Stimulated activated CD4-positive, alpha-beta T cell treated with anti-CD3 and anti-CD28 coated beads, Interleukin-12 subunit alpha, Interleukin-12 subunit beta, amount 100 ng/mL, for 4 hours (primary cell): ENCODE results near the gene PPIL4.
"Not testable (repeated sequence)": the region's sequence is repeated elsewhere in the genome, so short reads cannot be mapped to it uniquely, and the experiment has no call there.

Experiments used
- DNase-seq: peaks from one replicate; pipeline ENCODE4 v3.0.0-alpha.2; 2020

PPIL4 gene

DNA sequence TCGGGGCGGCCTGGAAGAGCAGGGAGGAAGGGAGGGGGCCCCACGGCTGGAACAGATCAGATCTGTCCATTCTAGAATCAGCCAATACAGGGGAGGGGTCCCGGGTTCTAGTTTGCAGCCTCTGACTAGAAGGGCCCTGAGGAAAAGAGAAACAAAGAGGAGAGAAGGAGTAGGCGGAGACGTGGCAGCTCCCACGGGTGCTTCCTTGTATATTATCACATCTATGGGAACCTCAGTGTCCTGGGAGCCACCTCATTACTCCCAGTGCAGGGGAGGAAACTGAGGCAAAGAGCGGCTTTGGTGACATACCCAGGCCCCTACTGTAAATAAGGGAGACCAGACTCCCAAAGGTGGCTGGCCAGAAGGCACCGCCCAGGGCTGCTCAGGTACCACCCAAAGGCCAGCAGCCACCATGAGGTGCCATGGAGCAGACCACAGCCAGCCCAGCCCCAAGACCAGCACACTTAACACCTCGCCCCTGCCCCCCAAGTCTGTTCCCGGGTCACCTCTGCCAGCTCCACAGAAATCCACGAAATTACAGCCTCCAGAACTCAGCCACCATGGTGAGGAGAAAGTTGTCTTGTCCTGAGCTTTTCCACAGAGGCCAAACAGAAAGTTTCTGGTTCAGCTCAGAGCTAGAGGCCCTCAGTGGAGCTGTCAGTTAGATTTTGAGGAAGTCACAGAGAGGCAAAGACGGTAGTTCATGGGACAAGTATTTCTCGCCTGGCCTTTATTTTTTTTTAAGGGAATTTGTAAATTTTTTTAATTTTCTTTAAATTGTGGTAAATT lies 63.1 kb downstream of the PPIL4 start:
- no peak for DNase-seq

DNA sequence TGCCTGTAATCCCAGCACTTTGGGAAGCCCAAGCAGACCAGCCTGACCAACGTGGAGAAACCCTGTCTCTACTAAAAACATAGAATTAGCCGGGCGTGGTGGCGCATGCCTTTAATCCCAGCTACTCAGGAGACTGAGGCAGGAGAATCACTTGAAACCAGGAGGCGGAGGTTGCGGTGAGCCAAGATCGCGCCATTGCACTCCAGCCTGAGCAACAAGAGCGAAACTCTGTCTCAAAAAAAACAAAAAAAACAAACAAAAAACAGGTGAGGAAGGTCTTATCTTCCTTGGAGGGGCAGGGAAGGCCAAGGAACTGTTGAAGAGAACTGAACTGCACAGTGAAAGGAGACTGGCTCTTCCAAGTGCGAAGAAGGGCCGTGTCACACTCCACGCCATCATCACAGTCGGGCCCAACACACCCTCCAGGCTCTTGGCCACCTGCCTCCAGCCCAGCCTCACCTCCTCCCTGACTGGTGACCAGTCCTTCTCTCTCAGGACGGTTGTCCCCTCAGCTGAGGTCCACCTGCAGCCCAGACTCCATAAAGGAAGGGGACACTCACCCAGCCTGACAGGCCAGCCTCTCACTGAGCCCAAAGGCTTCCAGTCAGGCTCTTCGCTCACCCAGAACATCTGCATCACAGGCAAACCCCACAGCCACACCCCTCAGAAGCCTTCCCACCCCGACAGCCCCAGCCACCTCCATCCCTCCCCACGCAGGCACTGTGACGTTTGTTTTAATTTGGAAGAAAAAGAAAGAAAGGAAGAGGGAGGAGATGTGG lies 65.2 kb downstream of the PPIL4 start:
- DNase-seq: peak; percentile 38

DNA sequence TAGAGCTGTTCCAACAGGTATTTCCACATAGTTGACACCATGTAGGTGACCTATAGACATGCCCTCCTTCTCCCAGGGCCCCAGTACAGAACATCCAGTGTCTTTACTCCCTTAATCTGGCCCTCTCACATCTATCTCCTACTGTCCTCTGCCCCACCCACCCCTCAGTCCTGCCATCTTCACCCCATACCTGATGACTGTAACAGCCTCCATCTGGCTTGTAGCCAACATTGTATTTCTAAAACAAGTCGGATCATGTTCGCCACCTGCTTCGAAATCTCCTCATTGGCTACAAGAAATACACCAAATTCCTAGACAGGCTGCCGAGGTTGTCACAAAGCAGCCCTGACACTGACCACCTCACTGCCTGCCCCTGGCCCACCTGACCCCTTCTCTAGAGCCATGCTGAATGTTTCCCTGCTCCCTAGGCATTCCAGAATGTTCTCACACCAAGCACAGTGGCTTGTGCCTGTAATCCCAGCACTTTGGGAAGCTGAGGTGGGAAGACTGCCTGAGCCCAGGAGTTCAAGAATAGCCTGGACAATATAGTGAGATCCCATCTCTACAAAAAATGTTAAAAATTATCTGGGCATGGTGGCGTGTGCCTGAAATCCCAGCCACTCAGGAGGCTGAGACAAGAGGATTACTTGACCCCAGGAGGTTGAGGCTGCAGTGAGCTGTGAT lies 67.1 kb downstream of the PPIL4 start:
- DNase-seq: no peak

DNA sequence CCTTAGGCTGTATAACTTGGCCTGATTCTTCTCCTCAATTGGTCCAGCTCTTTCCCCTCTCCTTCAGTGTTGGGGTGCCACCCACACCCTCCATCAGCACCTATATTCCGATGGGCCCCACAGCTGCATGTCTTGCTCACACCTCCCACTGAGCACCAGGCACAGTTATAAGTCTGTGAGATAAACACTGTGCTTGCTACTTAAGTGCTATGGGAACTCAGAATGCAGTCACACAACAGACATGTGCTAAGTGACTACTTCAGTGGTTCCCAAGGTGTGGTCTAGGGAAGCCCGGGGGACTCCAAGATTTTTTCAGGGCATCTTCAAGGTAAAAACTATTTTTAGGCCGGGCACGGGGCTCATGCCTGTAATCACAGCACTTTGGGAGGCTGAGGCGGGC lies 68.3 kb downstream of the PPIL4 start:
- DNase-seq: no peak

DNA sequence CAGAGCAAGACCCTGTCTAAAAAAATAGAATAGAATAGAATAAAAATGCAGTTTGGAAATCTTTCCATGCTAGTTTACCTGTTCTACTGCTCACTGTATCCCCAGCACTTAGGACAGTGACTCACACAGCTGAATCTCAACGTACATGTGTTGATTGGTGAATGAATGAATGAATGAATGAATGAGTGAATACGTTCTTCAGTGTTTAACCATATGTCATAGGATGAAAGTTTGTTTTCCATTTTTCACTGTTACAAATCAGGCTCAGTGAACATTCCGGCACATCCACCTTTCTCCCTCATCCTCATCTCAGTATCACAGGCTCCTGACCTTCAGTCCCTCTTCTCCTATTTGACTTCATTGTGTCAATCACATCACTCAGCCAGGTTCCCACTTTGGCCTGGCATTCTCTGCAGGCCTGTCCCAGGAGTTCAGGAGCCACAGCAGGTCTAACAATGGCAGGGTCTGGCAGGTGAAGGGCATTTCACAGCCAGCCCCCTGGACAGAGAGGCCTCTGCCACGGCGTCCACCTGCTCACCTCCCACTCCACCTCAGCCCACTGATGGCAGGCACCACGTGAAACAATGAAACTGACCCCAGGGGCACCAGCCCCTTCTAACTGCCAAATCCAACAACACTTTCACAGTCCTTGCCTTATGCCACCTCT lies 68.9 kb downstream of the PPIL4 start:
- no peak for DNase-seq

DNA sequence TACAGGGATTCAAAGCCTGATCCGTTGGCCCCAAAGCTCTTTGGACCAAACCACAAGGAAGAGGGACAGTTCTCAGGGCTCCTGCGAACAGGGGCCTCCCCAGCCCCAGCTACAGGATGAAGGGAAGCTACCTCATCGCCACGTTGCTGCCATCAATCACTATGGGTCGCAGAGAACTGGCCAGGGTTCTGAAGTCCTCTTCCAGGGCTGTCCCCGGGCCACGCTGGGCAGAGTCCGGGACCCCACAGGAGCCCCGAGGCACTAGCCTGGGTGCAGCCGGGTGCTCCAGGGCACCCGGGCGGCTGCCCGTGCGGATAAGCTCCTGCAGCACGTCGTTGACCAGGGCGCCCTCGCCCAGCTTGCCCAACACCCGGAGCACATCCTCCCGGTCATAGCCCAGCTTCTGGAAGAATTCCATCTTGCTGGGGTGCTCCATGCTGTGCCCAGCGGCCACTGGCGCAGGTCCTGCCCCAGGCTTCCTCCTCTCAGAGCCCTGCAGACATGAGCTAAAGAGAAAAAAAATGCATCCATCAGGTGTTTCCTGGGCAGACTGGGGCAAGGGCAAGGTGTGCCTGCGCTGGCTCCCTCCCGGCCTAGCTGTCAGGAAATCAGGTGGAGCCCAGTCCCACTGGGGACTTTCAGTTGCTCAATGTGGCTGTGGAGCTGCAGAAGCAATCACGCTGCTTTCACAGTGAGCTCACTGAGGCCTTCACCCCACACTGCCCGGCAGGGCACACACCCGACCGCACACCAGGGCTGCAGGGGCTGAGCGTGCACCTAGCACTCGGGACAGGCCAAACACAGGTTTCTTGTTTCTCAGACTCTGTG lies 71.5 kb downstream of the PPIL4 start:
- no peak for DNase-seq

DNA sequence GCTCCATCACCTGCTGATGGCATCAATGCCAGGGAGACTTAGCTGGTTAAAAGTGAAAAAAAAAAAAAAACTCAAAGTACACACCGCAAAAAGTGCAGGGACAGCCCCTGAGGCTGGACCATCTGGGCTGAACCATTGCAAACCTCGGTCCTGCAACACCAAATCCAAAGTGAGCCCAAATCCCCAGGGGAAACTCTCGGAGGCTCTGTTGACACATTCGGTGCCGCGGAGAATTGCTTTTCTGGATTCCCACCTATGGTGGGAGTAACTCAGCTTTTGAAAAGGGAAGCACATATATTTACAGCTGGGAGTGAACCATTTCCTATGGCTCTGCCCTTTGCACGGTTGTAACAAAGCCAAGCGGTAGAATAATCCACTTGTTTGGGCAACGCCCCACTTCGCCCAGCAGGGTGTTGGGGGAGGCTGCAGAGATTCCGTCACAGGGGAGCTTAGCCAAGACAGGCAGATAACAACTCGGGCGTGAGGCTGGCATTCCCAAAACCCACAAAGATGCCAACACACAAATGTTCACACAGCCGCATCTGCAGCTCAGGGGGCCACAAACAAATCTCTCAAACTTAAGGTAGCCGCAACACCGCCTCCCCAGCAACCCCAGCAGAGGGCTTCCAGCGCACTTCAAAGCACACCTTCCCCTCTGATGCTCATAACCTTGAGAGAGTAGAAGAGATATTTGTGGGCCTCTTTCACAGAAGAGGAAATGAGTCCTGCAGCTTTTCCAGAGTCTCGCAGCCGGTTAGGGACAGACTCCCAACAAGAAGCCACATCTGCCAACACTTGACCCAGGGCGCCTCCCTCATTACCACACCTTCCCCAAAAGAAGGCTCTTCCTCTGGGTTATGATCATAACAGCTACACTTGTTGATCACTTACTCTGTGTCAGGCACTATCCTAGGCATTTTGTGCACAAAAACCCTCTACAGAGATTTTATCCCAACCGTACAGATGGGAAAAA lies 72.5 kb downstream of the PPIL4 start:
- no peak for DNase-seq

DNA sequence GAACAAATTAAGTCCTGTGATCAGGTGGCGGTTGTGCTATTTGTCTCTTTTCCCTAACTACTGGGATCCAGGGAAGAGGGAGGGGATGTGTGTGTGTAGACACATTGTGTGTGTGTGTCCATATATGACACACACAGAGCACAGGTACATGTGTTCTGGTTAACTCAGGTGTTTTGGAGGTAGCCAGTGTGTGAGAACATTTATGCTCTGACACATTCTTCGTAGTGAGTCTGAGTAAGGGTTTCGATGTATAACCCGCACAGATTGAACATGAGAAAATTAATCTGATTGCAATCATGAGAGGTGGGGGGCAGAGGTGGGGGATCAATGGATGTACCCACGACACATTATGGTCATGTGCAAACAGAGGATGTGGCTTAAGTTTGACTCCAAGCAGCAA lies 73.6 kb downstream of the PPIL4 start:
- DNase-seq: no peak

DNA sequence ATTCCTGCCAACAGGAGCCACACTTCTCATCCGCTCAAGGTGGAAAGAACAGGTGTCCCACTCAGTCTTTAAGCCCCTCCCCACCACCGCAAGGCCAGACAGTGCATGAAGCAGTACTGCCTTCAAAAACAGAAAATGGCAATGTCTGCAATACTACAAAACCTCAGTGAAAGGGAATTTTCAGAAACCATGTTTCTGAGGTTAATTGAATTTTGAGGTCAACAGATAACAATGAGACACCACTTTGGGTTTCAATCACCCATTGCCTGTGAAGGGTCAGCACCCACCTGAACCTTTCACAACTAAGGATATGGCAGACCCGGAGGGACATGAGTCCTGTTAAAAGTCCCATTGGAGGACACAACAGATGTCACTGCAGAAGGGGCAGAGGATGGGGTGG lies 74.0 kb downstream of the PPIL4 start:
- no peak for DNase-seq

DNA sequence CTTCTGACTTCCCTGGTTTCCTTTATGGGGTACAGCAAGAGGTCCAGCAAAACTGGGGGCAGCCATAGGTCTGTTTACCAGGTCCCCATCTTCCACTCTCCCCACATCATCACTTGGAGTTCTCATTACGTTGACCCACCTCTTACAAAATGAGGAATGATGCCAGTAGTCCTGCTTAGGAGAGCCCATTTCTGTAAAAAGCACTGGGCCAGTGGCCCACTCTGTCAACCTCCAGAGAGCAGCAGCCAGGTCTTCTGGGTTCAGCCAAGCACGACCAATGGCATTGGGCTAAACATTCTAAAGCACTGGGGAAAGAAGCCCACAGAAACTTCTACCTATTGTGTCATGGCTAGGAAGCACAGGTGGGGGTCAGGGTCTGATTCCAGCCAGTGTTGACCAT lies 74.9 kb downstream of the PPIL4 start:
- DNase-seq: no peak

DNA sequence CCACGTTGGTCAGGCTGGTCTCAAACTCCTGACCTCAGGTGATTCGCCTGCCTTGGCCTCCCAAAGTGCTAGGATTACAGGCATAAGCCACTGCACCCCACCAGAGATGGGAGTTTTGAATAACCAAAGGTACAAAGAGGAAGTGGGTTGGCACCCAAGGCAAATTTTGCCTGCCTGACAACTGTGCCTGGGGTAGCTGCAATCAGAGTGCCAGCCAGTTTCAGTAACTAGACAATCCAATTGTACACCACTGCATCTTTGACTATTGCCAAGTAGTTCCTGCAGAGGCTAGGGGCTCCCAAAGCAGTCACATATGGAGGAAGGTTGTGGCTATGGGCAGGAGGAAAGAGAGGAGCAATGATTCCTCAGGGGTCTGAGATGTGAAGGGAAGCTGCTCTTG lies 77.7 kb downstream of the PPIL4 start:
- no peak for DNase-seq

DNA sequence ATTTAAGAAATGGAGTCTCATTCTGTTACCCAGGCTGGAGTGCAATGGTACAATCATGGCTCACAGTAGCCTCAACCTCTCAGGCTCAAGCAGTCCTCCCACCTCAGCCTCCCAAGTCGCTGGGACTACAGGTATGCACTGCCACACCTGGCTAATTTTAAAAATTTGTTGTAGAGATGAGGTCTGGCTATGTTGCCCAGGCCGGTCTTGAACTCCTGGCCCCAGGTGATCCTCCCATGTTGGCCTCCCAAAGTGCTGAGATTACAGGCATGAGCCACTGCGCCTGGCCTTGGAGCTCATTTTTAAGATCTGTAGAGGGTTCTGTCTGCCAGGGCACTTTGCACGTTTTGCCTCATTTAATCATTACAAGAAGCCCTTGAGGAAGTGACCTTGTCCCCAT lies 78.6 kb downstream of the PPIL4 start:
- no peak for DNase-seq

DNA sequence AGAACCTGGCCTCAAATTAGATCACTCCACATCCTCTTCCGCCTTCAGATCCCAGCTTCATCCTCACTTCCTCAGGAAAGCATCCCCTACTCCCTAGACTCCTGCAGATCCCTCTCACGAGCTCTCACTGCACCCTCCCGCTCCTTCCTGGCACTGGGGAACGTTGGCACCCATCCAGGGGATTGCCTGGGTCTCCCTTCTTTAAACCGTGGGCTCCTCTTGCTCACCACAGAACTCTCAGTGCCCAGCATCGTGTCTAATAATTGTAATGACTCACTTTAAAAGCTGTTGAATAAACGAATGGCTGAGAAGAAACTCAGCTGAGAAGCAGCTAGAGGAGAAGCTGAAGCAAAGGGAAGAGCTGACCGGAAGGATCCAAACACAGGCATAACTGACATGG lies 81.4 kb downstream of the PPIL4 start:
- DNase-seq: no peak

DNA sequence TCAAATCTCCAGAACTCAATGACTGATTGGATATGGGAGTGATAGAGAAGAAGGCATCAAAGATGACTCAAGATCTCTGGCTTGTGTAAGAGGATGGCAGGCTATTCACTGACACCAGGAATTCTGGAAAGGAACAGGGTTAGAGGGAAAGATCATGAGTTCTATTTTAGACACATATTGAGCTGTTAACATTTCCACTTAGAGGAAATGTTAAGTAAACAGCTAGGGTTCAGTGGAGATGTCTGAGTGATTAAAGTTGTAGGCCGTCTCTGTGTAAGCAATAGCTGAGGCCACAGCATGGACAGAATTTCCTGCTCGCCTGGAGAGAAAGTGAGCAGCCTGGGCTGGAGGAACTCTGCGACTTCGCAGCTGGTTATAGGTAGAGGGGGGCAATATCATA lies 82.1 kb downstream of the PPIL4 start:
- no peak for DNase-seq

DNA sequence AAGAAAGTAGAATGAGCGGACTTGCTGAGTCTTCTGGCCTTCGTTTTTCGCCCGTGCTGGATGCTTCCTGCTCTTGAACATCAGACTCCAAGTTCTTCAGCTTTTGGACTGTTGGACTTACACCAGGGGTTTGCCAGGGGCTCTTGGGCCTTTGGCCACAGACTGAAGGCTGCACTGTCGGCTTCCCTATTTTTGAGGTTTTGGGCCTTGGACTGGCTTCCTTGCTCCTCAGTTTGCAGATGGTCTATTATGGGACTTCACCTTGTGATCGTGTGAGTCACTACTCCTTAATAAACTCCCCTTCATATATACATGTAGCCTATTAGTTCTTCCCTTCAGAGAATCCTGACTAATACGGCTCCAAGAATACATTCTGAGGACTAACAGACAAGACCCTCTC lies 83.1 kb downstream of the PPIL4 start:
- DNase-seq: not testable (repeated sequence)

DNA sequence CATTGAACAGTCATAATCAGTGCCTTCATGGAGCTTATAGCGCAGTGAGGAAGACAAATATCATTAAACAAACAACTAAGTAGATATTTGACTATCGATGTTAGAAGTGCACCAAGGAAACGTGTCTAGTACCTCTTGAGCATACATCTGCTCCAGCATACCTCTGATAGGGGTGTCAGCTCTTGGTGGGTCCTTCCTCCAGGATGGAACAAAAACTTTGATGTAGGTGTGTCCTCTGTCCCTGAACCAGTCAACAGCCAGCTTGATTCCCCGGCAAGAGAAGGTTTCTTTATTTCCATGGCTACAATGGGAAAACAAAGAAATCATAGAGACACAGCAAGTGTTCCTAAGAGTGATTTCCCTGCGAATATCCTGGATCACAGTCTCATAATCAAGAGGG lies 84.2 kb downstream of the PPIL4 start:
- DNase-seq: no peak

DNA sequence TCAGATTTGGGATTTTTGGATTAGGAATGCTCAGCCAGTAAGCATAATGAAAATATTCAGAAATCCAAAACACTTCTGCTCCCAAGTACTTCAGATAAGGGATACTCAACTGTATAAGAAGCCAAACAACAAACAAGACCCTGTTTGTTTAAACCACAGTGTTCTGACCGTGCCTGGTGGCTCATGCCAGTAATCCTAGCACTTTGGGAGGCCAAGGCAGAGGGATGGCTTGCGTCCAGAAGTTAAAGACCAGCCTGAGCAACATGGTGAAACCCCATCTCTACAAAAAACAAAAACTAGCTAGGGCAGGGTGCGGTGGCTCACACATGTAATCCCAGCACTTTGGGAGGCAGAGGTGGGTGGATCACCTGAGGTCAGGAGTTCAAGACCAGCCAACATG lies 85.6 kb downstream of the PPIL4 start:
- DNase-seq: not testable (repeated sequence)

DNA sequence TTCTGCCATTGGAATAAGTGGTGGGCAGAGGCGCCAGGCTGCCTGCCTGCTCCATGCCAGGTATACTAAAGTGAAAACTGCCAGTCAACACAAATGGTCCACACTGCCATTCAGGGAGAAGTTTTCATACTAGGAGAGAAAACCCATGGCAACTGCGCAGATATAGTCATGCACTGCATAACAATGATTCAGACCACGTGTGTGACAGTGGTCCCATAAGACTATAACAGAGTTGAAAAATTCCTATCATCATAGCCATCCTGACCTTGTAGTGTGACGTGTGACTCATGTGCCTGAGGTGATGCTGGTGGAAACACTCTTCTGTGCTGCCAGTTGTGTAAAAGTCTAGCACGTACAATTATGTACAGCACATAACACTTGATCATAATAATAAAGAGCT lies 86.1 kb downstream of the PPIL4 start:
- no peak for DNase-seq

DNA sequence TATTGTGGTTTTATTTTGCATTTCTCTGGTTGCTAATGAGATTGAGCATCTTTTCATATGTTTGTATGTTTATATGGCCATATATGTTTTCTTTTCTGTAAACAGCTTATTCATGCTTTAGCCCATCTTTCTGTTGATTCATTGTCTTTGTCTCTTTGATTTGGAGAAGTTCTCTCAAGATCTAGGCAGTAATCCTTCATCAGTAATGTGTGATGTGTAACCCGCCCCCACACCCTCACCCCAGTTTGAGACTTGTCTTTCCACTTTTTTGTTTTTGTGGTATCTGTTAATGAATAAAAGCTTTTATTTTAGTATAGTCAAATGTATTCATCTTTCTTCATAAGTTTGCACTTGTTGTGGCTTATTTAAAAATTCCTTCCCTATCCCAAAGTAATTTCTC lies 87.0 kb downstream of the PPIL4 start:
- no peak for DNase-seq

DNA sequence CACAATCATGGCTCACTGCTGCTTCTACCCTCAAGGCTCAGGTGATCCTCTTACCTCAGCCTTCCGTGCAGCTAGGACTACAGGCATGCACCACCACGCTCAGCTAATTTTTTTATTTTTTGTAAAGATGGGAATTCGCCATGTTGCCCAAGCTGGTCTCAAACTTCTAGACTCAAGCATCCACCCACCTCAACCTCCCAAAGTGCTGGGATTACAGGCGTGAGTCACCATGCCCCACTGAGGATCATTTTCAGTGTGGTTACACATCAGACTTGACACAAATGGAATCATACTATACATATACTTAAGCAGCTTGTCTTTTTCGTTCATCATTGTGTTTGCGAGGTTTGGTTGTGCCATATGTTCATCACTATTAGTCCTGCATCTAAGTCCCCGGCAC lies 87.6 kb downstream of the PPIL4 start:
- DNase-seq: no peak

DNA sequence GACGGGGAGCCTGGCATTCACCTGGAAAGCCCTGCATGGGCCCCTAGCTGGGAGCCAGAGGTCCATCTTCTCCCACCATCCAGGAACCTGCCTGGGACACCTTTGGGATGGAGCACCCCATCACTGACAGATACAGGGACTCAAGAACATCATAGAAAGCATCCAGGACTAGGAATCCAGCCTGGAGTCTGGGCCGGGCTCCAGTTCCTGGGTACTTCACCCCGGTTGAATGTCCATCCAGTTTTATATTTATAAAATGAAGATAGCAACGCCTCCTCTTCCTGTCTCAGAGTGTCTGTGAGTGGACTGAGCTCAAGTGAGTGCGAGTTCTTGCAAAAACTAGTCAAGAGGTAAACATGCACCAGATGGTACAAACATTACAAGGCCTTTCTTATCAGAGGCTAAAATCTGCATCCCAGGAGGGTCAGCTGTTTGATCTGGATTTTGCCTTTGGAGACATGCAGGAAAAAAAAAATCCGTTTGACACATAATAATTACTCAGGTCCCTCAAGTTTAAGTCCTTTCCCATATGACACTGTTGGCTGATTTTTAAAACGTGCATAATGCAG lies 88.4 kb downstream of the PPIL4 start:
- DNase-seq: no peak
